CD14-positive monocyte (primary cell): ENCODE results near the gene FGD3. TPM values are rescaled to one million over a fixed set of nuclear protein-coding genes. Genes with fewer than 3 reads are reported as not detected.
A peak's percentile ranks its signal among the peaks of the same experiment; 100 is the strongest.

Experiments used
- DNase-seq, 3 donors: peaks; one replicate each; pipeline ENCODE4 v3.0.0-alpha.2; 2011 to 2022
- H2AFZ ChIP-seq: 2 replicates; pipeline ENCODE4 v1.6.0; 2012; ENCODE audit warnings: mild to moderate bottlenecking, low read depth, low read length, inconsistent platforms; ENCODE audit not compliant: insufficient read depth, poor library complexity, severe bottlenecking
- H3K27ac ChIP-seq, 2 donors: 1 replicate in 1 of 2; 2 replicates in 1 of 2; pipeline ENCODE4 v1.5.1; 2012 to 2013; ENCODE audit warnings: low read length in 2 of 2, control low read depth in 1 of 2, inconsistent platforms in 1 of 2, low read depth in 1 of 2, mild to moderate bottlenecking in 1 of 2
- H3K27me3 ChIP-seq, 2 donors: one replicate each; pipeline versions ENCODE4 v1.6.0 to v1.6.1; 2011 to 2013; ENCODE audit warnings: low read length in 2 of 2; ENCODE audit not compliant: control insufficient read depth in 2 of 2, insufficient read depth in 2 of 2
- H3K36me3 ChIP-seq, 2 donors: replicated peaks in 1 of 2; 1 replicate in 1 of 2; 2 replicates in 1 of 2; pipeline versions ENCODE4 v1.5.1 to v1.6.1; 2012 to 2013; ENCODE audit warnings: low read length in 2 of 2, control low read depth in 1 of 2, inconsistent platforms in 1 of 2, mild to moderate bottlenecking in 1 of 2; ENCODE audit not compliant: insufficient read depth in 2 of 2, control insufficient read depth in 1 of 2
- H3K4me1 ChIP-seq, 2 donors: 1 replicate in 1 of 2; 2 replicates in 1 of 2; pipeline versions ENCODE4 v1.5.1 to v1.6.1; 2012 to 2013; ENCODE audit warnings: low read length in 2 of 2, control low read depth in 1 of 2, inconsistent platforms in 1 of 2, mild to moderate bottlenecking in 1 of 2, moderate library complexity in 1 of 2; ENCODE audit not compliant: insufficient read depth in 2 of 2, control insufficient read depth in 1 of 2
- H3K4me2 ChIP-seq: replicated peaks from 2 replicates; pipeline ENCODE3; 2012; ENCODE audit warnings: low read length, moderate library complexity, mild to moderate bottlenecking; ENCODE audit not compliant: poor library complexity, severe bottlenecking; ENCODE audit errors: extremely low read depth
- H3K4me3 ChIP-seq, 3 experiments: fragments of 200-600 bp in 1 of 3; sonication (generic) in 1 of 3; replicated peaks in 1 of 3; 1 replicate in 2 of 3; 2 replicates in 1 of 3; pipeline ENCODE4 v1.5.1; 2011 to 2013; ENCODE audit warnings: low read length in 3 of 3, mild to moderate bottlenecking in 3 of 3, control low read depth in 2 of 3, low read depth in 2 of 3, inconsistent platforms in 1 of 3, moderate library complexity in 1 of 3
- H3K79me2 ChIP-seq: 2 replicates; pipeline ENCODE4 v1.6.0; 2012; ENCODE audit warnings: mild to moderate bottlenecking, control low read depth, inconsistent platforms, low read length, moderate library complexity; ENCODE audit not compliant: insufficient read depth
- H3K9ac ChIP-seq: 2 replicates; pipeline ENCODE4 v1.6.0; 2017; ENCODE audit warnings: low read length, mild to moderate bottlenecking; ENCODE audit not compliant: insufficient read depth, poor library complexity, severe bottlenecking
- H3K9me3 ChIP-seq, 2 donors: replicated peaks in 1 of 2; 1 replicate in 1 of 2; 2 replicates in 1 of 2; pipeline versions ENCODE4 v1.5.1 to v1.6.1; 2012 to 2013; ENCODE audit warnings: low read length in 2 of 2, control low read depth in 1 of 2; ENCODE audit not compliant: control insufficient read depth in 1 of 2, insufficient read depth in 1 of 2
- H4K20me1 ChIP-seq: 2 replicates; pipeline ENCODE4 v1.6.0; 2012; ENCODE audit warnings: mild to moderate bottlenecking, low read length, control low read depth, moderate library complexity; ENCODE audit not compliant: insufficient read depth
- H3K27ac Mint-ChIP-seq, 7 donors: one replicate each; pipeline ENCODE4 v1.8.0; 2020; ENCODE audit warnings: mild to moderate bottlenecking in 7 of 7, mixed read lengths in 7 of 7, moderate library complexity in 6 of 7, inconsistent platforms in 2 of 7
- H3K27me3 Mint-ChIP-seq, 3 donors: one replicate each; pipeline ENCODE4 v1.8.0; 2021 to 2022; ENCODE audit warnings: low read depth in 3 of 3, mild to moderate bottlenecking in 3 of 3, mixed read lengths in 3 of 3, moderate library complexity in 3 of 3, inconsistent platforms in 1 of 3
- H3K36me3 Mint-ChIP-seq, 2 donors: one replicate each; pipeline ENCODE4 v1.8.0; 2020; ENCODE audit warnings: mixed read lengths in 2 of 2, inconsistent platforms in 1 of 2, mild to moderate bottlenecking in 1 of 2
- H3K4me1 Mint-ChIP-seq: one replicate; pipeline ENCODE4 v1.8.0; 2020; ENCODE audit warnings: mild to moderate bottlenecking, mixed read lengths
- H3K4me3 Mint-ChIP-seq, 2 donors: one replicate each; pipeline ENCODE4 v1.8.0; 2020; ENCODE audit warnings: mild to moderate bottlenecking in 2 of 2, mixed read lengths in 2 of 2, moderate library complexity in 1 of 2
- H3K9me3 Mint-ChIP-seq, 7 donors: one replicate each; pipeline ENCODE4 v1.8.0; 2020 to 2022; ENCODE audit warnings: mixed read lengths in 7 of 7, mild to moderate bottlenecking in 6 of 7, moderate library complexity in 6 of 7, inconsistent platforms in 2 of 7
- WGBS: methylation state at CpG from one replicate; pipeline ENCODE4 v1.1.5; 2013; ENCODE audit warnings: missing lambda C conversion rate; ENCODE audit not compliant: insufficient coverage; 5-methylcytosine and 5-hydroxymethylcytosine counted together
- intact Hi-C, 2 donors: fragments of 100-400 bp; cut with micrococcal nuclease; formaldehyde crosslinking; loops; one replicate each; pipeline versions ENCODE4 v1.15.0 to v1.15.1; 2023
- polyA plus RNA-seq, 3 donors: library from polyadenylated mRNA; depleted of rRNA in 1 of 3; unstranded in 2 of 3; stranded (reverse) in 1 of 3; fragments of 300-500 nt in 2 of 3; fragments of >200 nt in 1 of 3; fragmentation: Illumina TruSeq in 2 of 3; gene quantifications; 1 replicate in 2 of 3; 2 replicates in 1 of 3; pipeline ENCODE4 v1.2.3, GENCODE V29; 2012 to 2021
- TF ChIP-seq, protein P1 (sequence below): fragments of 200-600 bp; IDR thresholded peaks from one replicate; pipeline ENCODE4 v1.8.0; 2022; ENCODE audit warnings: antibody characterized with exemption, mild to moderate bottlenecking

The FGD3 gene
- polyA plus RNA-seq, 3 donors = 32.4 to 120 (median 56.2) TPM

DNA sequence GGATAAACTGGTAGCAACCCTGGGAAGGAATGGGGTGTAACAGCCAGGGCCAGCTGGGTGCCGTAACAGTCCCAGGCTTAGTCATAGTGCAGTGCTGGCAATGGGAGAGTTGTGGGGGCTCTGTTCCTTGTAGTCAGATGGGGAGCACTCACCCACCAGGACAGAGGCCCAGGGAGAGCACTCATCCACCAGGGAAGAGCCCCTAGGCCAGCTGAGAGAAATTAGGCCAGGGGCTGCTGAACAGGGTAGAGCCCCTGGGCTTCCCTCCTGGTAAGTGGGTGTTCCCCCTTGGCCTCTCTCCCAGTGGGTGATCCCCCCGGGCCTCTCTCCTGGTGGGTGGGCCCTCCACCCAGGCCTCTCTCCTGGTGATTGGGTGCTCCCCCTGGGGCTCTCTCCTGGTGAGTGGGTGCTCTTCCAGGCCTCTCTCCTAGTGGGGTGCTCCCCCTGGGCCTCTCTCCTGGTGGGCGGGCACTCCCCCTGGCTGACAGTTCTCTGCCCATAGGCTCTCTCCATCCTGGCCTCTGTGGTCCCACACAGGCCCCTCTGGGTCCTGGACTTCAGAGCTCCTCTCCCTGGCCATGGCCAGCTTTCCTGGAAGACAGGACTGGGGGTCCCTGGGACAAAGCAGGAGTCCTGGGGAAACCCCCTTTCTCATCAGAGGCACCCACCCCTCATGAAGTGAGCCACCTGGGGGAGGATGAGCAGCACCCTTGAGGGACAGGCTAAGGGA is 13.4 kb downstream of the FGD3 start:
- Mint-ChIP-seq H3K27ac (peak overlapping the region in 1 of 7 donors; percentile 50), H3K4me3 (no peak overlapping the region), H3K9me3 (peaks cover 9 to 12% (median 11%) of the 10 kb centered on the region in 7 donors), H3K27me3 (no peaks in the 10 kb centered on the region), H3K36me3 (peaks cover 0 to 13% of the 10 kb centered on the region in 2 donors), H3K4me1 (peaks cover 17% of the 10 kb centered on the region)
- H3K27ac ChIP-seq = no peak overlapping the region
- peaks cover 6 to 10% of the 10 kb centered on the region in 2 donors for H3K9me3 ChIP-seq
- TF ChIP-seq, protein P1, sequence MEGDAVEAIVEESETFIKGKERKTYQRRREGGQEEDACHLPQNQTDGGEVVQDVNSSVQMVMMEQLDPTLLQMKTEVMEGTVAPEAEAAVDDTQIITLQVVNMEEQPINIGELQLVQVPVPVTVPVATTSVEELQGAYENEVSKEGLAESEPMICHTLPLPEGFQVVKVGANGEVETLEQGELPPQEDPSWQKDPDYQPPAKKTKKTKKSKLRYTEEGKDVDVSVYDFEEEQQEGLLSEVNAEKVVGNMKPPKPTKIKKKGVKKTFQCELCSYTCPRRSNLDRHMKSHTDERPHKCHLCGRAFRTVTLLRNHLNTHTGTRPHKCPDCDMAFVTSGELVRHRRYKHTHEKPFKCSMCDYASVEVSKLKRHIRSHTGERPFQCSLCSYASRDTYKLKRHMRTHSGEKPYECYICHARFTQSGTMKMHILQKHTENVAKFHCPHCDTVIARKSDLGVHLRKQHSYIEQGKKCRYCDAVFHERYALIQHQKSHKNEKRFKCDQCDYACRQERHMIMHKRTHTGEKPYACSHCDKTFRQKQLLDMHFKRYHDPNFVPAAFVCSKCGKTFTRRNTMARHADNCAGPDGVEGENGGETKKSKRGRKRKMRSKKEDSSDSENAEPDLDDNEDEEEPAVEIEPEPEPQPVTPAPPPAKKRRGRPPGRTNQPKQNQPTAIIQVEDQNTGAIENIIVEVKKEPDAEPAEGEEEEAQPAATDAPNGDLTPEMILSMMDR = no peak
- 100% methylated on average over 1 of the region's 3 CpGs for WGBS
- intact Hi-C loops = loop anchor here (10.0 kb wide), 3 partner anchors 134 to 494 kb away; partner anchors contain the start of genes CARD19 (in 1 of the 2), FAM120A (in 1 of the 2) and FAM120AOS (in 1 of the 2)
- H2AFZ ChIP-seq = no peak overlapping the region
- peaks cover 16 to 23% of the 10 kb centered on the region in 2 donors for H3K4me1 ChIP-seq
- H3K79me2 ChIP-seq = peaks cover 30% of the 10 kb centered on the region
- H3K9ac ChIP-seq = no peak overlapping the region
- H3K36me3 ChIP-seq = no peaks in the 10 kb centered on the region
- H3K4me2 ChIP-seq = no peak overlapping the region
- DNase-seq = no peak
- H3K4me3 ChIP-seq = no peak overlapping the region
- no peaks in the 10 kb centered on the region for H3K27me3 ChIP-seq
- H4K20me1 ChIP-seq = peaks cover 10% of the 10 kb centered on the region

DNA sequence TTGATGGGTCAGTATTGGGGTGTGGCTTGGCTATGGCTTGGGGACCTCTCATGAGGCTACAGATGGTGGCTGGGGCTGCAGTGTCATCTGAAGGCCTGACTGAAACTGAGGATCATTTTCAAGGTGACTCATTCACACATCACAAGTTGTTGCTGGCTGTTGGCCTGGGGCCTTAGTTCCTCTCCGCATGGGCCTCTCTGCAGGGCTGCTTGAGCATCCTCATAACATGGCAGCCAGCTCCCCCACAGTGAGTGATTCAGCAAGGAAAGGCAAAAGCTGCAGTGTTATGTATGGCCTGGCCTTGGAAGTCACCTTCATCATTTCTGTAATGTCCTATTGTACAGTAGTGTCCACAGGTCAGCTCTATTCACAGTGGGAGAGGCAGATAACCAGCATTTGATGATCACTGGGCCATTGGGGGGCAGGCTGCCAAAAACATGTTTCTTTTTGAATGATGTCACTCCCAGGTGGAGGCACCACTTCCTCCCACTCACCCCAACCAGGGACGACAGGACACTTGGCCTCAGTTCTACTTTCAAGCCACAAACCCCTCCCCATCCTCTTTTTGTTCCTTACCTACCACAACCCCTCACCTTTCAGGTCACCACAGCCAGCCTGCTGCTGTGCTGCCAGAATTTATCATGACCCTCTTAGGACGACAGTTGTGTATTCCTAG is 14.4 kb downstream of the FGD3 start:
- TF ChIP-seq, protein P1 = no peak
- no peak overlapping the region for H2AFZ ChIP-seq
- H3K4me1 ChIP-seq = peaks cover 26 to 34% of the 10 kb centered on the region in 2 donors
- H4K20me1 ChIP-seq = peaks cover 20% of the 10 kb centered on the region
- Mint-ChIP-seq H3K27ac (peak overlapping the region in 5 of 7 donors; percentile 19 to 79 (median 73)), H3K4me1 (peaks cover 28% of the 10 kb centered on the region), H3K27me3 (no peaks in the 10 kb centered on the region), H3K4me3 (no peak overlapping the region), H3K9me3 (peaks cover 9 to 12% (median 11%) of the 10 kb centered on the region in 7 donors), H3K36me3 (peaks cover 3 to 21% of the 10 kb centered on the region in 2 donors)
- H3K79me2 ChIP-seq = peaks cover 41% of the 10 kb centered on the region
- no peak overlapping the region for H3K4me3 ChIP-seq
- no peaks in the 10 kb centered on the region for H3K36me3 ChIP-seq
- H3K4me2 ChIP-seq = no peak overlapping the region
- 56% methylated on average over 2 of the region's 3 CpGs for WGBS
- H3K9me3 ChIP-seq = peaks cover 6 to 10% of the 10 kb centered on the region in 2 donors
- no peaks in the 10 kb centered on the region for H3K27me3 ChIP-seq
- intact Hi-C loops = loop anchor here (10.0 kb wide), 3 partner anchors 133 to 493 kb away; partner anchors contain the start of genes CARD19 (in 1 of the 2), FAM120A (in 1 of the 2) and FAM120AOS (in 1 of the 2)
- no peak overlapping the region for H3K9ac ChIP-seq
- no peak overlapping the region for H3K27ac ChIP-seq
- peak in 2 of 3 donors; percentile 46 to 75 for DNase-seq
